GM19193 (cell line): ENCODE data around the gene MIR17HG.

Experiments used
- POLR2A ChIP-seq: IDR thresholded peaks from 4 replicates; pipeline ENCODE4 v1.6.1; 2011; ENCODE audit not compliant: insufficient read depth, insufficient read length; ENCODE audit errors: extremely low read depth

MIR17HG gene

GRCh38 chr13:91357613-91358386, 10.3 kb downstream of the MIR17HG start:
- TF ChIP-seq POLR2A = peak; percentile 19

GRCh38 chr13:91358387-91358782, 10.9 kb downstream of the MIR17HG start:
- no peak for TF ChIP-seq POLR2A

- TF ChIP-seq POLR2A = no peak
These were observed 11.6 kb downstream of the MIR17HG start for GRCh38 chr13:91359111-91359510.

GRCh38 chr13:91359631-91360030, 12.1 kb downstream of the MIR17HG start:
- TF ChIP-seq POLR2A = no peak

GRCh38 chr13:91360246-91360751, 12.8 kb downstream of the MIR17HG start:
- TF ChIP-seq POLR2A = peak; percentile 26

- no peak for TF ChIP-seq POLR2A
These were observed 14.3 kb downstream of the MIR17HG start for GRCh38 chr13:91361755-91362271.

- TF ChIP-seq POLR2A = no peak
These were observed 15.4 kb downstream of the MIR17HG start for GRCh38 chr13:91362908-91363307.

GRCh38 chr13:91368101-91368500, 20.6 kb downstream of the MIR17HG start:
- no peak for TF ChIP-seq POLR2A

- TF ChIP-seq POLR2A = no peak
These were observed 21.4 kb downstream of the MIR17HG start for GRCh38 chr13:91368676-91369440.

GRCh38 chr13:91369441-91369831, 21.9 kb downstream of the MIR17HG start:
- TF ChIP-seq POLR2A = no peak

- no peak for TF ChIP-seq POLR2A
These were observed 23.0 kb downstream of the MIR17HG start for GRCh38 chr13:91370501-91370900.

- no peak for TF ChIP-seq POLR2A
These were observed 25.4 kb downstream of the MIR17HG start for GRCh38 chr13:91372911-91373310.

- TF ChIP-seq POLR2A = no peak
These were observed 27.7 kb downstream of the MIR17HG start for GRCh38 chr13:91375116-91375729.

- TF ChIP-seq POLR2A = no peak
These were observed 33.9 kb downstream of the MIR17HG start for GRCh38 chr13:91381371-91381770.

GRCh38 chr13:91383836-91384235, 36.3 kb downstream of the MIR17HG start:
- TF ChIP-seq POLR2A = no peak
